H1 (cell line): ENCODE results near the gene PFKP. TPM values are rescaled to one million over a fixed set of nuclear protein-coding genes. Genes with fewer than 3 reads are reported as not detected.

ENCODE experiments used
- BCL11A ChIP-seq, 2 experiments: IDR thresholded peaks; one replicate each; pipeline ENCODE4 v1.6.1; 2011; ENCODE audit warnings: low read depth in 2 of 2, low read length in 2 of 2, mild to moderate bottlenecking in 2 of 2
- MAFK ChIP-seq: IDR thresholded peaks from 2 replicates; pipeline ENCODE4 v1.6.1; 2012; ENCODE audit warnings: low read depth, mild to moderate bottlenecking, improper control_type of control experiment, low read length
- PHF8 ChIP-seq: fragments of 200-600 bp; sonication (generic); conservative IDR thresholded peaks from 2 replicates; pipeline ENCODE4 v1.7.1; 2012; ENCODE audit warnings: low read depth, mild to moderate bottlenecking, inconsistent platforms, low read length, moderate library complexity
- POLR2A ChIP-seq, 2 experiments: IDR thresholded peaks; 1 replicate in 1 of 2; 2 replicates in 1 of 2; pipeline ENCODE4 v1.6.1; 2011; ENCODE audit warnings: low read depth in 2 of 2, low read length in 2 of 2, mild to moderate bottlenecking in 2 of 2; ENCODE audit errors: control extremely low read depth in 1 of 2
- polyA plus RNA-seq, 7 experiments: library from polyadenylated mRNA; depleted of rRNA in 3 of 7; stranded (reverse) in 5 of 7; unstranded in 2 of 7; fragments of >200 nt in 5 of 7; fragments of 200-250 nt in 2 of 7; gene quantifications; 1 replicate in 5 of 7; 2 replicates in 1 of 7; 4 replicates in 1 of 7; pipeline versions ENCODE4 v1.2.1 to v1.2.3, GENCODE V29; 2011 to 2013; ENCODE audit warnings: missing spikeins in 2 of 7, mixed read lengths in 2 of 7
- total RNA-seq: library from RNA; stranded (reverse); fragmentation: NEBNext Ultra II Directional; extraction: Animal tissue kit (Norgen Biotek cat#: 25700); gene quantifications from 2 replicates; pipeline ENCODE4 v1.2.1, GENCODE V29; 2021

Gene PFKP
- total and polyA plus RNA-seq, 2 of the 8 experiments (the other 6 are each of a cell fraction or from before 2014, with no cell fraction given): 51.2 to 128 TPM

- TF ChIP-seq MAFK (no peak), POLR2A (IDR thresholded peaks at IDR 0.05; ENCODE audit: control extremely low read depth in 1 of 2, low read depth in 2 of 2, low read length in 2 of 2) (no peak), BCL11A (IDR thresholded peaks at IDR 0.05; ENCODE audit: low read depth in 2 of 2, low read length in 2 of 2) (no peak), PHF8 (no peak)
These were observed 61.2 kb downstream of the PFKP start (continued) for GRCh38 chr10:3128379-3129130.
